PC-3 (cell line): ENCODE results near the gene ATP8A2. TPM values are rescaled to one million over a fixed set of nuclear protein-coding genes. Genes with fewer than 3 reads are reported as not detected.
"Not testable (repeated sequence)": the region's sequence is repeated elsewhere in the genome, so short reads cannot be mapped to it uniquely, and the experiment has no call there.

Experiments used
- ATAC-seq: fragments of 200-7000 bp; cut with Tn5 transposase; 2 replicates; pipeline ENCODE4 v1.9.1; 2020; ENCODE audit warnings: mild to moderate bottlenecking, moderate library complexity
- BruUV-seq: library from RNA; stranded (reverse); fragments of 400-500 nt; replicated peaks from 2 replicates; lab custom pipeline; 2021; lab: Mats Ljungman, UMichigan
- CTCF ChIA-PET: fragments of 300-600 bp; sonication (Branson Sonifier 250); formaldehyde crosslinking; loops from one replicate; lab custom pipeline; 2022; ENCODE audit warnings: antibody characterized with exemption; lab: Charles Lee
- POLR2A ChIA-PET: fragments of 300-600 bp; sonication (Branson Sonifier 250); formaldehyde crosslinking; loops from one replicate; lab custom pipeline; 2022; ENCODE audit warnings: antibody characterized with exemption; ENCODE audit not compliant: unreplicated experiment; lab: Charles Lee
- DNase-seq: peaks from one replicate; pipeline ENCODE4 v3.0.0-alpha.2; 2015
- H2AFZ ChIP-seq: fragments of 300-600 bp; sonication (generic); 2 replicates; pipeline ENCODE4 v1.6.0; 2016; ENCODE audit warnings: antibody characterized with exemption, low read length
- H3F3A ChIP-seq: fragments of 300-600 bp; sonication (generic); one replicate; pipeline ENCODE4 v1.6.0; 2017; ENCODE audit warnings: antibody characterized with exemption, low read length, control low read depth, mild to moderate bottlenecking; ENCODE audit not compliant: unreplicated experiment
- H3K27ac ChIP-seq: fragments of 300-600 bp; sonication (generic); 2 replicates; pipeline ENCODE4 v1.5.1; 2016; ENCODE audit warnings: mild to moderate bottlenecking, low read length
- H3K27me3 ChIP-seq: fragments of 300-600 bp; sonication (generic); 2 replicates; pipeline ENCODE4 v1.6.1; 2016; ENCODE audit warnings: low read length, mixed read lengths
- H3K36me3 ChIP-seq: fragments of 300-600 bp; sonication (generic); 2 replicates; pipeline ENCODE4 v1.6.1; 2016; ENCODE audit warnings: low read depth, mixed run types, low read length, mixed read lengths
- H3K4me1 ChIP-seq: fragments of 300-600 bp; sonication (generic); 2 replicates; pipeline ENCODE4 v1.5.1; 2016; ENCODE audit warnings: low read length; ENCODE audit not compliant: insufficient read depth
- H3K4me2 ChIP-seq: fragments of 300-600 bp; sonication (generic); 2 replicates; pipeline ENCODE4 v1.6.0; 2016; ENCODE audit warnings: low read length
- H3K4me3 ChIP-seq: fragments of 300-600 bp; sonication (generic); 2 replicates; pipeline ENCODE4 v1.5.1; 2016; ENCODE audit warnings: mild to moderate bottlenecking, low read length, mixed read lengths
- H3K79me2 ChIP-seq: fragments of 300-600 bp; sonication (generic); 2 replicates; pipeline ENCODE4 v1.6.1; 2017; ENCODE audit warnings: low read length, mixed read lengths
- H3K9ac ChIP-seq: fragments of 300-600 bp; sonication (generic); 2 replicates; pipeline ENCODE4 v1.6.0; 2016; ENCODE audit warnings: mild to moderate bottlenecking, low read length
- H3K9me2 ChIP-seq: fragments of 300-600 bp; sonication (generic); replicated peaks from 2 replicates; pipeline ENCODE4 v1.6.1; 2016; ENCODE audit warnings: mixed run types, low read length, mixed read lengths
- H3K9me3 ChIP-seq: fragments of 300-600 bp; sonication (generic); 2 replicates; pipeline ENCODE4 v1.6.1; 2016; ENCODE audit warnings: low read length, mixed read lengths
- H4K20me1 ChIP-seq: fragments of 300-600 bp; sonication (generic); 2 replicates; pipeline ENCODE4 v1.6.1; 2016; ENCODE audit warnings: low read length, mixed read lengths
- EZH2 ChIP-seq: fragments of 300-600 bp; sonication (generic); IDR thresholded peaks from one replicate; pipeline ENCODE4 v1.6.1; 2017; ENCODE audit warnings: antibody characterized with exemption, mild to moderate bottlenecking, low read length; ENCODE audit not compliant: unreplicated experiment
- EZH2phosphoT487 ChIP-seq: fragments of 300-600 bp; sonication (generic); IDR thresholded peaks from 2 replicates; pipeline ENCODE4 v1.6.1; 2018; ENCODE audit warnings: mild to moderate bottlenecking, antibody characterized with exemption, low read length, borderline replicate concordance
- intact Hi-C: fragments of 100-400 bp; cut with micrococcal nuclease; formaldehyde crosslinking; loops from 2 replicates; pipeline ENCODE4 v1.9.0; 2023
- total RNA-seq: library from RNA; depleted of rRNA; stranded (reverse); fragments of >200 nt; gene quantifications from 2 replicates; pipeline ENCODE4 v1.2.3, GENCODE V29; 2014
- TF ChIP-seq, protein P1 (sequence below): fragments of 300-600 bp; sonication (generic); conservative IDR thresholded peaks from 2 replicates; pipeline ENCODE4 v1.5.1; 2017; ENCODE audit warnings: antibody characterized with exemption, low read depth, mild to moderate bottlenecking, low read length

Gene ATP8A2
- total RNA-seq, 1 experiment from 2014 or later = 0.04 TPM

DNA sequence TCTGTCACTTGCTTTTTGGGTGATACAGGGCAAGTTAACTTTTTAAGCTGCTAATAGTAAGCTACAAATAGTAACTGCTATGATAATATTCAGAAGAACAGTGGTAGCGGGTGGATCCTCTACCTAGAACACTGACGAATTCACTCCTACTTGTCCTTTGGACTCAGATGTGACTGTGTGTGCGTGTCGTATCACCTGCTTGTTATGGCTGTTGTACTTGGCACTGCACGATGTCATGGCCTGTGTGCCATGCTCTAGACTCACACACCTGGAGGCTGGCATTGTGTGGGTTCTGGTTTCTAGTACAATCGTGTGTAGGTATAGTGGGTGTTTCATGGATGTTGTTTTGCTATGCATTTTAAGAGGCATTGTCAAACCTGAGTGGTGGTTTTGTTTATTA lies 130.8 kb downstream of the ATP8A2 start:
- TF ChIP-seq, protein P1, sequence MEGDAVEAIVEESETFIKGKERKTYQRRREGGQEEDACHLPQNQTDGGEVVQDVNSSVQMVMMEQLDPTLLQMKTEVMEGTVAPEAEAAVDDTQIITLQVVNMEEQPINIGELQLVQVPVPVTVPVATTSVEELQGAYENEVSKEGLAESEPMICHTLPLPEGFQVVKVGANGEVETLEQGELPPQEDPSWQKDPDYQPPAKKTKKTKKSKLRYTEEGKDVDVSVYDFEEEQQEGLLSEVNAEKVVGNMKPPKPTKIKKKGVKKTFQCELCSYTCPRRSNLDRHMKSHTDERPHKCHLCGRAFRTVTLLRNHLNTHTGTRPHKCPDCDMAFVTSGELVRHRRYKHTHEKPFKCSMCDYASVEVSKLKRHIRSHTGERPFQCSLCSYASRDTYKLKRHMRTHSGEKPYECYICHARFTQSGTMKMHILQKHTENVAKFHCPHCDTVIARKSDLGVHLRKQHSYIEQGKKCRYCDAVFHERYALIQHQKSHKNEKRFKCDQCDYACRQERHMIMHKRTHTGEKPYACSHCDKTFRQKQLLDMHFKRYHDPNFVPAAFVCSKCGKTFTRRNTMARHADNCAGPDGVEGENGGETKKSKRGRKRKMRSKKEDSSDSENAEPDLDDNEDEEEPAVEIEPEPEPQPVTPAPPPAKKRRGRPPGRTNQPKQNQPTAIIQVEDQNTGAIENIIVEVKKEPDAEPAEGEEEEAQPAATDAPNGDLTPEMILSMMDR = no peak
- TF ChIP-seq EZH2 = no peak
- no peak for TF ChIP-seq EZH2phosphoT487
- no peaks in the 10 kb centered on the region for H4K20me1 ChIP-seq

DNA sequence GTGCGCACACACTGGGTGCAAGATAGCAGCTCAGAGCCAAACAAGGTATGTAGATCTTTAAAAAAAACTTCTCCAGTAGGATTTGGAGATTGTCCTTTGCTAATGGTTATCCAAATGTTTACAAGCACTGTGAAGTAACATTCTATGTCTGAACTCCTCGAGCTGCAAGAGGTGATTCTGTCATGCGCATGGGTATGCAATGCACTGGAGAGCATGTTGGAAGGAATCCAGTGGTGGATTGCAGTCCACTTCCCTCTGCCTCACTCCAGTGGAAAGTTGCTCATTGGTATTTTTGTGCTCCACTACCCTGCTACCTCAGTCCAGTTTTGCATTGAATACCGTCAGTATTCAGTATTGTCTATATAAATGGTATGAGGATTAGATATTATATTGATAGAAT lies 132.1 kb downstream of the ATP8A2 start:
- CTCF ChIA-PET = no interaction called here
- TF ChIP-seq, protein P1 = no peak
- TF ChIP-seq EZH2phosphoT487 (no peak), EZH2 (no peak)

More for the DNA sequence above, 130.8 kb downstream of the ATP8A2 start:
- Histone ChIP-seq H3K9me3 (no peaks in the 10 kb centered on the region), H3K9me2 (no peaks in the 10 kb centered on the region), H3K79me2 (no peaks in the 10 kb centered on the region), H3K4me2 (no peak overlapping the region), H3K27me3 (peaks cover 74% of the 10 kb centered on the region), H3F3A (no peaks in the 10 kb centered on the region), H3K27ac (no peak overlapping the region), H3K36me3 (no peaks in the 10 kb centered on the region), H3K9ac (no peak overlapping the region), H3K4me3 (no peak overlapping the region), H3K4me1 (no peaks in the 10 kb centered on the region), H2AFZ (no peak overlapping the region)
- no TSS peak for BruUV-seq
- no peak for ATAC-seq
- DNase-seq = no peak
- ChIA-PET POLR2A (no interaction called here), CTCF (no interaction called here)
- intact Hi-C loops = no loop called here

DNA sequence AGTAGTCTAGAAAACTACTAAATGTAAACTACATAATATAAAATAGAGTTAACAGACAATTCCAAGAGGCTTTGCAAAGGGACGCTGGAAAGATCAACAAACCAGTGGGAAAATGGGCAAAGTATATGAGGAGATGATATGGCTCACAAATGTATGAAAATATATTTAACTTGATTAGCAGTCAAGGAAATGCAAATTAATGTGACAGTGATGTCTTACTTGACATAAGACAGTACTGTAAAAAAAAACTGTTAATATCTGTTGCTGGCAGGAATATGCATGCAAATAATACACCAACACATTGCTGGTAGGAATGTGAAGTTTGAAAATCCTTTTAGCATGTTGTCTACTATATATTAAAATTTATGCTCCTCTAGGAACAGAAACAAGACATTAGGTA lies 136.1 kb downstream of the ATP8A2 start:
- DNase-seq (no peak), ATAC-seq (no peak)
- Histone ChIP-seq H3K9me3 (no peaks in the 10 kb centered on the region), H3K27ac (no peak overlapping the region), H4K20me1 (no peaks in the 10 kb centered on the region), H3K36me3 (no peaks in the 10 kb centered on the region), H3K79me2 (no peaks in the 10 kb centered on the region), H3F3A (no peaks in the 10 kb centered on the region), H3K4me2 (no peak overlapping the region), H2AFZ (no peak overlapping the region), H3K27me3 (peaks cover 31% of the 10 kb centered on the region), H3K9me2 (no peaks in the 10 kb centered on the region), H3K4me3 (no peak overlapping the region), H3K9ac (no peak overlapping the region), H3K4me1 (no peaks in the 10 kb centered on the region)
- no peak for TF ChIP-seq EZH2phosphoT487
- TF ChIP-seq, protein P1 = no peak
- no TSS peak for BruUV-seq
- ChIA-PET POLR2A (no interaction called here), CTCF (no interaction called here)
- intact Hi-C loops = no loop called here

More for the DNA sequence above, 132.1 kb downstream of the ATP8A2 start:
- no peaks in the 10 kb centered on the region for H3K9me3 ChIP-seq
- H3K27ac ChIP-seq = no peak overlapping the region
- BruUV-seq = no TSS peak
- H3F3A ChIP-seq = no peaks in the 10 kb centered on the region
- H4K20me1 ChIP-seq = no peaks in the 10 kb centered on the region
- no peaks in the 10 kb centered on the region for H3K9me2 ChIP-seq
- no peak for ATAC-seq
- no peaks in the 10 kb centered on the region for H3K36me3 ChIP-seq
- DNase-seq = no peak
- H3K4me2 ChIP-seq = no peak overlapping the region
- intact Hi-C loops = no loop called here
- H2AFZ ChIP-seq = no peak overlapping the region
- POLR2A ChIA-PET = no interaction called here
- no peak overlapping the region for H3K9ac ChIP-seq
- no peaks in the 10 kb centered on the region for H3K79me2 ChIP-seq
- H3K4me1 ChIP-seq = no peaks in the 10 kb centered on the region
- H3K4me3 ChIP-seq = no peak overlapping the region
- peaks cover 64% of the 10 kb centered on the region for H3K27me3 ChIP-seq

DNA sequence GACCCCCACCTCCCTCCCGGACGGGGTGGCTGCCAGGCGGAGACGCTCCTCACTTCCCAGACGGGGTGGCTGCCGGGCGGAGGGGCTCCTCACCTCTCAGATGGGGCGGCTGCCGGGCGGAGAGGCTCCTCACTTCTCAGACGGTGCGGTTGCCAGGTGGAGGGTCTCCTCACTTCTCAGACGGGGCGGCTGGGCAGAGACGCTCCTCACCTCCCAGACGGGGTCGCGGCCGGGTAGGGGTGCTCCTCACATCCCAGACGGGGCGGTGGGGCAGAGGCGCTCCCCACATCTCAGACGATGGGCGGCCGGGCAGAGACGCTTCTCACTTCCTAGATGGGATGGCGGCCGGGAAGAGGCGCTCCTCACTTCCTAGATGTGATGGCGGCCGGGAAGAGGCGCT lies 141.3 kb downstream of the ATP8A2 start:
- H3K27ac ChIP-seq, POLR2A ChIA-PET, H3K36me3 ChIP-seq, H3K4me3 ChIP-seq, H3K4me1 ChIP-seq, H3K9ac ChIP-seq, H3F3A ChIP-seq, H3K4me2 ChIP-seq, H3K79me2 ChIP-seq, H3K9me3 ChIP-seq, CTCF ChIA-PET, DNase-seq, ATAC-seq, intact Hi-C loops, H3K9me2 ChIP-seq, H4K20me1 ChIP-seq, BruUV-seq, H2AFZ ChIP-seq: not testable (repeated sequence)
- peaks cover 19% of the 10 kb centered on the region for H3K27me3 ChIP-seq
